Measurements from ENCODE around the gene DNER. TPM values are rescaled to one million over a fixed set of nuclear protein-coding genes. Genes with fewer than 3 reads are reported as not detected.

DNER gene
- total RNA-seq, 1 experiment from 2014 or later = 8.4 TPM

DNA sequence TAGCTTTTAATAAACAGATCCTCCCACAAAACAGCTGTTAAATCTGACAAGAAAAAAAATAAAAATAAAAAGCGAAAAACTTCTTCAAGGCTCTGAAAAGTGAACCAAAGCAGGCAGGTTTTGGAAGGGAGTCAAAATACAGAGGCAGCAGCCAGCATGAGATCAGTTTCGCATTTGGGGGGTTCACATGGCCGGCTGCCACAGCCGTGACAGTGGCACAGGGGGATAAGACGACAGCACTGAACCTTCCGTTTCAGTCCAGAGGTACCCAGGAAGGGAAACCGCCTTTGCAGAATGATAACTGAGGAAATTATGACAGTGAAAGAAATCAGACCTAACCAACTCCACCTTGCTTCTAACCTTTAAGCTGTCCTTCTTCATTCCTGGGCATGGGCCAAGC lies 246.6 kb downstream of the DNER start:
- intact Hi-C loops (cut with micrococcal nuclease; ENCODE audit: unreplicated experiment) = no loop called here
- CTCF ChIA-PET = no interaction called here

DNA sequence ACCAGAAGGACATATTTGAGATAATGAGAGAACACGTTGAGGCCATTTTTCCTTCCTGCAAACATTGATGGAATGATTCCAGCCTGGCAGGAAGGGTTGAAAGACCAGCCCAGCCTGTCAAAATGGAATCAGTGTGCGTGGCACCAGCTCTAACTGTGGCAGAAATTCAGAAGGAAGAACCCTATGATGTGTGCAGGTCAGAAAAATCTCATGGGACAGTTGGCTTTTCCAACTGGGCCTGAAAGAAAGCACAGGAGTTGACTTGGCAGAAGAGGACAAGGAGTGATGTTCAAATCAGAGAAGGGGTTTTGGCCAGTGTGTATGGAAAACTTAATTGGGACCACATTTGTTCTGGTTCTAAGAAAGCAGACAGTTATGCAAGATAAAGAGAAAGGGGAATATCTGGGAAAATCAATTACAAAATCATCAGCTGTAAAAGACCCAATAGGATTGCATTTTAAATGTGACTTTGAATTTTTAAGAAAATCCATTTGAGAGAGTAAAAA lies 250.5 kb downstream of the DNER start:
- ChIA-PET POLR2A (ENCODE audit: low non-redundant PET) (no interaction called here), CTCF (no interaction called here)
- Histone ChIP-seq H3K36me3 (ENCODE audit: insufficient read depth, low read length, poor library complexity, severe bottlenecking) (no peaks in the 10 kb centered on the region), H3K27me3 (replicated peaks; ENCODE audit: insufficient read depth, low read depth, low read length, poor library complexity) (no peaks in the 10 kb centered on the region), H3K27ac (ENCODE audit: low read depth, low read length, poor library complexity, severe bottlenecking) (no peak overlapping the region), H3K4me3 (ENCODE audit: low read depth, low read length, poor library complexity, severe bottlenecking) (no peak overlapping the region), H3K4me1 (ENCODE audit: insufficient read depth, low read length, poor library complexity, severe bottlenecking) (no peaks in the 10 kb centered on the region), H3K9me3 (ENCODE audit: low read depth, low read length, poor library complexity, severe bottlenecking) (no peaks in the 10 kb centered on the region)
- intact Hi-C loops (cut with micrococcal nuclease; ENCODE audit: unreplicated experiment) = no loop called here
- no peak for TF ChIP-seq EZH2 (IDR thresholded peaks at IDR 0.05; ENCODE audit: borderline replicate concordance, low read depth, low read length, poor library complexity, severe bottlenecking)
- TF ChIP-seq, protein P1, sequence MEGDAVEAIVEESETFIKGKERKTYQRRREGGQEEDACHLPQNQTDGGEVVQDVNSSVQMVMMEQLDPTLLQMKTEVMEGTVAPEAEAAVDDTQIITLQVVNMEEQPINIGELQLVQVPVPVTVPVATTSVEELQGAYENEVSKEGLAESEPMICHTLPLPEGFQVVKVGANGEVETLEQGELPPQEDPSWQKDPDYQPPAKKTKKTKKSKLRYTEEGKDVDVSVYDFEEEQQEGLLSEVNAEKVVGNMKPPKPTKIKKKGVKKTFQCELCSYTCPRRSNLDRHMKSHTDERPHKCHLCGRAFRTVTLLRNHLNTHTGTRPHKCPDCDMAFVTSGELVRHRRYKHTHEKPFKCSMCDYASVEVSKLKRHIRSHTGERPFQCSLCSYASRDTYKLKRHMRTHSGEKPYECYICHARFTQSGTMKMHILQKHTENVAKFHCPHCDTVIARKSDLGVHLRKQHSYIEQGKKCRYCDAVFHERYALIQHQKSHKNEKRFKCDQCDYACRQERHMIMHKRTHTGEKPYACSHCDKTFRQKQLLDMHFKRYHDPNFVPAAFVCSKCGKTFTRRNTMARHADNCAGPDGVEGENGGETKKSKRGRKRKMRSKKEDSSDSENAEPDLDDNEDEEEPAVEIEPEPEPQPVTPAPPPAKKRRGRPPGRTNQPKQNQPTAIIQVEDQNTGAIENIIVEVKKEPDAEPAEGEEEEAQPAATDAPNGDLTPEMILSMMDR (conservative IDR thresholded peaks at IDR 0.05; ENCODE audit: low read depth, low read length) = no peak
- BruUV-seq (replicated peaks) = no TSS peak
- DNase-seq (ENCODE audit: low spot score) = no peak

More for the DNA sequence above, 246.6 kb downstream of the DNER start:
- no peaks in the 10 kb centered on the region for H3K36me3 ChIP-seq (ENCODE audit: insufficient read depth, low read length, poor library complexity, severe bottlenecking)
- no peaks in the 10 kb centered on the region for H3K27me3 ChIP-seq (replicated peaks; ENCODE audit: insufficient read depth, low read depth, low read length, poor library complexity)
- H3K4me1 ChIP-seq (ENCODE audit: insufficient read depth, low read length, poor library complexity, severe bottlenecking) = no peaks in the 10 kb centered on the region
- BruUV-seq (replicated peaks) = no TSS peak
- H3K4me3 ChIP-seq (ENCODE audit: low read depth, low read length, poor library complexity, severe bottlenecking) = no peak overlapping the region
- POLR2A ChIA-PET (ENCODE audit: low non-redundant PET) = no interaction called here
- no peak for DNase-seq (ENCODE audit: low spot score)
- H3K27ac ChIP-seq (ENCODE audit: low read depth, low read length, poor library complexity, severe bottlenecking) = no peak overlapping the region
- no peaks in the 10 kb centered on the region for H3K9me3 ChIP-seq (ENCODE audit: low read depth, low read length, poor library complexity, severe bottlenecking)
- TF ChIP-seq, protein P1 (conservative IDR thresholded peaks at IDR 0.05; ENCODE audit: low read depth, low read length) = no peak
- TF ChIP-seq EZH2 (IDR thresholded peaks at IDR 0.05; ENCODE audit: borderline replicate concordance, low read depth, low read length, poor library complexity, severe bottlenecking) = no peak

- POLR2A ChIA-PET (ENCODE audit: low non-redundant PET) = no interaction called here
These were observed 252.2 kb downstream of the DNER start for GRCh38 chr2:229462112-229462511.

More at GRCh38 chr2:229462112-229462511, 252.2 kb downstream of the DNER start:
- DNase-seq (ENCODE audit: low spot score) = no peak
- Histone ChIP-seq H3K9me3 (ENCODE audit: low read depth, low read length, poor library complexity, severe bottlenecking) (no peaks in the 10 kb centered on the region), H3K27ac (ENCODE audit: low read depth, low read length, poor library complexity, severe bottlenecking) (no peak overlapping the region), H3K4me1 (ENCODE audit: insufficient read depth, low read length, poor library complexity, severe bottlenecking) (no peaks in the 10 kb centered on the region), H3K27me3 (replicated peaks; ENCODE audit: insufficient read depth, low read depth, low read length, poor library complexity) (no peaks in the 10 kb centered on the region), H3K4me3 (ENCODE audit: low read depth, low read length, poor library complexity, severe bottlenecking) (no peak overlapping the region), H3K36me3 (ENCODE audit: insufficient read depth, low read length, poor library complexity, severe bottlenecking) (no peaks in the 10 kb centered on the region)
- intact Hi-C loops (cut with micrococcal nuclease; ENCODE audit: unreplicated experiment) = no loop called here
- TF ChIP-seq, protein P1 (conservative IDR thresholded peaks at IDR 0.05; ENCODE audit: low read depth, low read length) = no peak
- TF ChIP-seq EZH2 (IDR thresholded peaks at IDR 0.05; ENCODE audit: borderline replicate concordance, low read depth, low read length, poor library complexity, severe bottlenecking) = no peak
- CTCF ChIA-PET = no interaction called here
- no TSS peak for BruUV-seq (replicated peaks)
